A549 (cell line): ENCODE measurements around the gene SORT1. TPM values are rescaled to one million over a fixed set of nuclear protein-coding genes. Genes with fewer than 3 reads are reported as not detected.
A peak's percentile ranks its signal among the peaks of the same experiment; 100 is the strongest.

Experiments
- ATAC-seq, 2 experiments: fragments of 200-7000 bp in 1 of 2; fragments of >200 bp in 1 of 2; cut with Nextera tagmentation in 1 of 2; cut with Tn5 transposase in 1 of 2; 3 replicates each; pipeline versions ENCODE4 v1.8.0 to v1.9.1; 2018 to 2020; ENCODE audit warnings: mild to moderate bottlenecking in 1 of 2, moderate library complexity in 1 of 2
- CTCF ChIA-PET: fragments of 300-600 bp; sonication (Branson Sonifier 250); formaldehyde crosslinking; extraction: SDS; loops from one replicate; lab custom pipeline; 2021; ENCODE audit warnings: antibody characterized with exemption, inconsistent platforms; lab: Yijun Ruan, JAX
- POLR2A ChIA-PET: fragments of 350-600 bp; formaldehyde crosslinking; extraction: SDS; loops from one replicate; lab custom pipeline; 2021; ENCODE audit warnings: antibody characterized with exemption, inconsistent platforms; lab: Yijun Ruan, JAX
- DNase-seq, 2 experiments: peaks; one replicate each; pipeline versions ENCODE4 v3.0.0 to v3.0.0-alpha.2; 2011 to 2016; ENCODE audit warnings: low read depth in 1 of 2, low spot score in 1 of 2
- FAIRE-seq: peaks from 2 replicates; lab custom pipeline; 2011; peaks lifted over from hg19 to GRCh38; lab: Jason Lieb, UNC
- H3K27ac ChIP-seq, 2 experiments: fragments of >200 bp; sonication (Bioruptor Twin); formaldehyde crosslinking; 3 replicates each; pipeline ENCODE4 v1.5.1; 2016 to 2017
- H3K4me1 ChIP-seq: fragments of >200 bp; sonication (Bioruptor Twin); formaldehyde crosslinking; 3 replicates; pipeline ENCODE4 v1.6.1; 2016
- H3K4me2 ChIP-seq: fragments of >200 bp; sonication (Bioruptor Twin); formaldehyde crosslinking; 3 replicates; pipeline ENCODE4 v1.6.1; 2016
- H3K4me3 ChIP-seq: fragments of >200 bp; sonication (Bioruptor Twin); formaldehyde crosslinking; 3 replicates; pipeline ENCODE4 v1.5.1; 2016
- H3K9me3 ChIP-seq: fragments of >200 bp; sonication (Bioruptor Twin); formaldehyde crosslinking; 3 replicates; pipeline ENCODE4 v1.6.1; 2016
- ATOH8 ChIP-seq: fragments of 250-450 bp; sonication (Bioruptor Pico); IDR thresholded peaks from 2 replicates; pipeline ENCODE4 v1.5.0; 2020; ENCODE audit warnings: low read depth, mild to moderate bottlenecking, moderate library complexity
- BHLHE40 ChIP-seq: IDR thresholded peaks from 2 replicates; pipeline ENCODE4 v1.6.1; 2012; ENCODE audit warnings: low read depth, low read length, inconsistent platforms
- CEBPB ChIP-seq, 2 experiments: fragments of >200 bp in 1 of 2; sonication (Bioruptor Twin) in 1 of 2; formaldehyde crosslinking in 1 of 2; IDR thresholded peaks; 2 replicates each; pipeline ENCODE4 v1.6.1; 2012 to 2016
- CHD2 ChIP-seq: fragments of 150-350 bp; IDR thresholded peaks from 2 replicates; pipeline ENCODE4 v1.6.1; 2014; ENCODE audit warnings: low read length; ENCODE audit not compliant: partially characterized antibody
- EHMT2 ChIP-seq: fragments of 200-600 bp; sonication (generic); IDR thresholded peaks from 2 replicates; pipeline ENCODE4 v1.6.1; 2016; ENCODE audit warnings: antibody characterized with exemption, low read depth, mild to moderate bottlenecking, moderate library complexity
- ESRRA ChIP-seq: fragments of 150-350 bp; IDR thresholded peaks from 2 replicates; pipeline ENCODE4 v1.6.1; 2014; ENCODE audit warnings: mild to moderate bottlenecking, low read length, borderline replicate concordance
- FOXS1 ChIP-seq: fragments of 250-450 bp; sonication (Bioruptor Pico); IDR thresholded peaks from 2 replicates; pipeline ENCODE4 v1.5.0; 2020; ENCODE audit warnings: mild to moderate bottlenecking, moderate library complexity
- GATA3 ChIP-seq: IDR thresholded peaks from 2 replicates; pipeline ENCODE4 v1.6.1; 2012; ENCODE audit warnings: borderline replicate concordance
- HEYL ChIP-seq: fragments of 250-450 bp; sonication (Bioruptor Pico); IDR thresholded peaks from 2 replicates; pipeline ENCODE4 v1.8.0; 2021; ENCODE audit warnings: mild to moderate bottlenecking, moderate library complexity
- HMGXB4 ChIP-seq: fragments of 250-450 bp; sonication (Bioruptor Pico); IDR thresholded peaks from 2 replicates; pipeline ENCODE4 v1.5.0; 2021; ENCODE audit warnings: mild to moderate bottlenecking, moderate library complexity, borderline replicate concordance
- HOXB13 ChIP-seq: fragments of 250-450 bp; sonication (Bioruptor Pico); IDR thresholded peaks from 2 replicates; pipeline ENCODE4 v1.5.0; 2020; ENCODE audit warnings: low read depth, mild to moderate bottlenecking, moderate library complexity
- HOXB5 ChIP-seq: fragments of 250-450 bp; sonication (Bioruptor Pico); IDR thresholded peaks from 2 replicates; pipeline ENCODE4 v1.5.0; 2020; ENCODE audit warnings: mild to moderate bottlenecking, moderate library complexity
- JUN ChIP-seq, 2 experiments: fragments of >200 bp; sonication (Bioruptor Twin); formaldehyde crosslinking; IDR thresholded peaks; 2 replicates in 1 of 2; 3 replicates in 1 of 2; pipeline ENCODE4 v1.6.1; 2016 to 2017
- MAZ ChIP-seq: fragments of 150-350 bp; IDR thresholded peaks from 2 replicates; pipeline ENCODE4 v1.6.1; 2014; ENCODE audit warnings: antibody characterized with exemption, low read depth, low read length, borderline replicate concordance
- NFE2L2 ChIP-seq: fragments of 150-350 bp; conservative IDR thresholded peaks from 2 replicates; pipeline ENCODE4 v1.6.1; 2014; ENCODE audit warnings: low read length
- NPAS2 ChIP-seq: fragments of 250-450 bp; sonication (Bioruptor Pico); IDR thresholded peaks from 2 replicates; pipeline ENCODE4 v1.8.0; 2022; ENCODE audit warnings: mild to moderate bottlenecking, moderate library complexity, borderline replicate concordance
- POLR2A ChIP-seq: IDR thresholded peaks from 2 replicates; pipeline ENCODE4 v1.6.1; 2012; ENCODE audit warnings: mild to moderate bottlenecking, low read length
- POLR2AphosphoS2 ChIP-seq: conservative IDR thresholded peaks from 2 replicates; pipeline ENCODE4 v1.6.1; 2012; ENCODE audit warnings: low read length, improper control_type of control experiment, inconsistent platforms
- RFX5 ChIP-seq: fragments of 450-650 bp; IDR thresholded peaks from 2 replicates; pipeline ENCODE4 v1.7.1; 2014; ENCODE audit warnings: antibody characterized with exemption, mild to moderate bottlenecking, moderate library complexity
- SMC3 ChIP-seq: fragments of >200 bp; sonication (Bioruptor Twin); formaldehyde crosslinking; IDR thresholded peaks from 3 replicates; pipeline ENCODE4 v1.6.1; 2018; ENCODE audit warnings: inconsistent platforms
- TP53 ChIP-seq: fragments of 250-450 bp; sonication (Bioruptor Pico); IDR thresholded peaks from 2 replicates; pipeline ENCODE4 v1.5.0; 2021; ENCODE audit warnings: mild to moderate bottlenecking, moderate library complexity
- WGBS: methylation state at CpG from one replicate; pipeline ENCODE4 v1.1.6; 2017; ENCODE audit errors: missing lambda C conversion rate; 5-methylcytosine and 5-hydroxymethylcytosine counted together
- polyA plus RNA-seq, 4 experiments: library from polyadenylated mRNA; depleted of rRNA in 3 of 4; stranded (reverse); fragments of >200 nt; fragmentation: RNase III in 1 of 4; extraction: RNeasy Plus Mini Kit Qiagen cat#74134 plus additional on column Dnase treatment in 1 of 4; gene quantifications; 2 replicates in 3 of 4; 3 replicates in 1 of 4; pipeline ENCODE4 v1.2.3, GENCODE V29; 2011 to 2017
- TF ChIP-seq, protein P1 (sequence below): fragments of >200 bp; sonication (Bioruptor Twin); formaldehyde crosslinking; IDR thresholded peaks from 2 replicates; pipeline ENCODE4 v1.6.1; 2016
- TF ChIP-seq, protein P2 (sequence below): fragments of 150-350 bp; IDR thresholded peaks from 2 replicates; pipeline ENCODE4 v1.6.1; 2014; ENCODE audit warnings: low read depth, mild to moderate bottlenecking, low read length

SORT1 gene
- polyA plus RNA-seq, 2 of the 4 experiments (the other 2 are of a cell fraction): 6.0 to 14.7 TPM

DNA sequence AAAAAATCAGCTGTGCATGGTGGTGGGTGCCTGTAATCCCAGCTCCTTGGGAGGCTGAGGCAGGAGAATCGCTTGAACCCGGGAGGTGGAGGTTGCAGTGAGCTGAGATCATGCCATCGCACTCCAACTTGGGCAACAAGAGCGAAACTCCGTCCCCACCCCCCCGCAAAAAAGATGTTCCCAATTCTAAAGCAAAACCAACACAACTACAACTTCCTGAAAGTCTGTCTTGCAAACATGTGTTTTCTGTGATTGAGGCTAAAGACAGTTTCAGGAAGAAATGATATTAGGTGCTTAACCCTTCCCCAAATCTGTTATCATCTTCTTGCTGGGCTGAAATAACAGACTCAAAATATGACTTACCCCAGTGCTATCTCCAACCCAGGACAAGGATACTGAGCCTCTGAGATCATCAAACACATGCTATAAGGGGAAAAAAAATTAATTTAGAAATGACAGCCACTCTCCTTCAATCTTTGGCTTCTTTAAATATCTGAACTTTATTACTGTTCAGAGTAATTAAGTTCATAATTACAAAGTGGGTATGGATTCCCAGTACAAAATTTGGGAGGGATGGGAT lies 28.5 kb downstream of the SORT1 start:
- no peaks in the 10 kb centered on the region for H3K9me3 ChIP-seq
- ChIA-PET POLR2A (no interaction called here), CTCF (no interaction called here)
- no peaks in the 10 kb centered on the region for H3K4me1 ChIP-seq
- ATAC-seq (no peak), FAIRE-seq (no peak), DNase-seq (no peak)
- TF ChIP-seq, protein P1, sequence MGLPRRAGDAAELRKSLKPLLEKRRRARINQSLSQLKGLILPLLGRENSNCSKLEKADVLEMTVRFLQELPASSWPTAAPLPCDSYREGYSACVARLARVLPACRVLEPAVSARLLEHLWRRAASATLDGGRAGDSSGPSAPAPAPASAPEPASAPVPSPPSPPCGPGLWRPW: no peak
- TF ChIP-seq ATOH8: no peak
- TF ChIP-seq RFX5: no peak
- no peak for TF ChIP-seq POLR2A
- TF ChIP-seq MAZ: no peak
- no peak for TF ChIP-seq BHLHE40
- TF ChIP-seq HOXB13 (CRISPR knock-in tag): no peak
- TF ChIP-seq CEBPB (IDR thresholded peaks at IDR 0.05): no peak
- TF ChIP-seq NFE2L2: no peak
- no peak for TF ChIP-seq NPAS2
- no peak for TF ChIP-seq TP53 (CRISPR knock-in tag)
- 96% methylated on average over 6 of the region's 6 CpGs for WGBS
- H3K4me3 ChIP-seq: no peak overlapping the region
- H3K4me2 ChIP-seq: no peak overlapping the region
- no peak overlapping the region for H3K27ac ChIP-seq

DNA sequence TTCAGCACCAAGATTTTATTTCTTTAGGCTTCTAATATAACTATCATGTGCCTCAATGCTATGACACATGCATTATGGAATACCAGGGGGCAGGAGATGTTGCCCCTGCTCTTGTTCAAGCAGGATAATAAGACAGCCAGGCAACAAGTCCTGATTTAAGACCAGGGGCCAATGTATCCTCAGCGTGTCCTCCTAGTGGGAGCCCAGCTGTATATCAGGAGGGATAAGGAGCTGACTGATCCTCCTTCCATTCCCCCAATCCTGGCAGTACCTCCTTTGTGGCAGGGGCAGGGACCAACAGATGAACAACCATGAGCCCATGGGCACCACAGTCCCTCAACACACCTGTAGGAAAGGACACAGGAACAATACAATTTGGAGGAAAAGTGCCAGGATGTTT lies 29.3 kb downstream of the SORT1 start:
- WGBS: 63% methylated on average over 1 of the region's 1 CpG

GRCh38 chr1:109367626-109368025 lies 30.1 kb downstream of the SORT1 start:
- ATAC-seq (no peak), DNase-seq (no peak), FAIRE-seq (no peak)
- Histone ChIP-seq H3K4me3 (no peak overlapping the region), H3K9me3 (no peaks in the 10 kb centered on the region), H3K4me2 (no peak overlapping the region), H3K4me1 (no peaks in the 10 kb centered on the region), H3K27ac (no peak overlapping the region)
- ChIA-PET POLR2A (no interaction called here), CTCF (no interaction called here)
- WGBS: 79% methylated on average over 3 of the region's 3 CpGs
- no peak for TF ChIP-seq HEYL (CRISPR knock-in tag)
- no peak for TF ChIP-seq HOXB5
- TF ChIP-seq, protein P2, sequence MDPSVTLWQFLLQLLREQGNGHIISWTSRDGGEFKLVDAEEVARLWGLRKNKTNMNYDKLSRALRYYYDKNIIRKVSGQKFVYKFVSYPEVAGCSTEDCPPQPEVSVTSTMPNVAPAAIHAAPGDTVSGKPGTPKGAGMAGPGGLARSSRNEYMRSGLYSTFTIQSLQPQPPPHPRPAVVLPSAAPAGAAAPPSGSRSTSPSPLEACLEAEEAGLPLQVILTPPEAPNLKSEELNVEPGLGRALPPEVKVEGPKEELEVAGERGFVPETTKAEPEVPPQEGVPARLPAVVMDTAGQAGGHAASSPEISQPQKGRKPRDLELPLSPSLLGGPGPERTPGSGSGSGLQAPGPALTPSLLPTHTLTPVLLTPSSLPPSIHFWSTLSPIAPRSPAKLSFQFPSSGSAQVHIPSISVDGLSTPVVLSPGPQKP: no peak
- no peak for TF ChIP-seq SMC3
- no peak for TF ChIP-seq GATA3
- TF ChIP-seq POLR2A: no peak
- TF ChIP-seq POLR2AphosphoS2: no peak
- TF ChIP-seq FOXS1 (CRISPR knock-in tag): no peak
- no peak for TF ChIP-seq ATOH8
- TF ChIP-seq CEBPB (IDR thresholded peaks at IDR 0.05): no peak
- no peak for TF ChIP-seq EHMT2
- TF ChIP-seq TP53 (CRISPR knock-in tag): no peak
- TF ChIP-seq CHD2: no peak

More for the DNA sequence above, 29.3 kb downstream of the SORT1 start:
- no peaks in the 10 kb centered on the region for H3K4me1 ChIP-seq
- POLR2A ChIA-PET: no interaction called here
- CTCF ChIA-PET: no interaction called here
- no peak overlapping the region for H3K4me3 ChIP-seq
- DNase-seq (no peak), ATAC-seq (0 out of 6 replicates have a peak, but pooled peaks of 1 of the 2 experiments have one; percentile 47), FAIRE-seq (no peak)
- TF ChIP-seq TP53 (CRISPR knock-in tag) (no peak), CHD2 (no peak), POLR2AphosphoS2 (no peak), MAZ (no peak), ESRRA (no peak), JUN (IDR thresholded peaks at IDR 0.05) (no peak), HOXB5 (no peak), ATOH8 (no peak), HMGXB4 (CRISPR knock-in tag) (no peak)
- TF ChIP-seq, protein P1: no peak
- no peak overlapping the region for H3K4me2 ChIP-seq
- no peak overlapping the region for H3K27ac ChIP-seq
- H3K9me3 ChIP-seq: no peaks in the 10 kb centered on the region
